GM23338 (cell line): ENCODE data around the gene ADD3. TPM values are rescaled to one million over a fixed set of nuclear protein-coding genes. Genes with fewer than 3 reads are reported as not detected.

Experiments used
- ATAC-seq: fragments of 200-7000 bp; cut with Tn5 transposase; 3 replicates; pipeline ENCODE4 v1.9.1; 2020
- DNase-seq: peaks from one replicate; pipeline ENCODE4 v3.0.0-alpha.2; 2015; ENCODE audit warnings: low spot score
- H2AFZ ChIP-seq: fragments of 200-600 bp; sonication (generic); 2 replicates; pipeline ENCODE4 v1.8.0; 2016; ENCODE audit warnings: antibody characterized with exemption, mild to moderate bottlenecking, moderate library complexity
- H3F3A ChIP-seq: fragments of 200-600 bp; sonication (generic); replicated peaks from 2 replicates; pipeline ENCODE4 v1.8.0; 2017; ENCODE audit warnings: antibody characterized with exemption, mixed run types, low read depth
- H3K27ac ChIP-seq: fragments of 200-600 bp; sonication (generic); 2 replicates; pipeline ENCODE4 v1.6.1; 2016; ENCODE audit warnings: low read depth
- H3K27me3 ChIP-seq: fragments of 200-600 bp; sonication (generic); 2 replicates; pipeline ENCODE4 v1.8.0; 2016; ENCODE audit warnings: mild to moderate bottlenecking, mixed run types, moderate library complexity; ENCODE audit not compliant: insufficient read depth
- H3K36me3 ChIP-seq: fragments of 200-600 bp; sonication (generic); 2 replicates; pipeline ENCODE4 v1.8.0; 2016; ENCODE audit warnings: mild to moderate bottlenecking; ENCODE audit not compliant: insufficient read depth
- H3K4me1 ChIP-seq: fragments of 200-600 bp; sonication (generic); 2 replicates; pipeline ENCODE4 v1.8.0; 2016; ENCODE audit warnings: mild to moderate bottlenecking, moderate library complexity; ENCODE audit not compliant: insufficient read depth
- H3K4me2 ChIP-seq: fragments of 200-600 bp; sonication (generic); 2 replicates; pipeline ENCODE4 v1.7.1; 2017; ENCODE audit warnings: mixed run types
- H3K4me3 ChIP-seq: fragments of 200-600 bp; sonication (generic); 2 replicates; pipeline ENCODE4 v1.6.1; 2016; ENCODE audit warnings: mixed run types
- H3K79me2 ChIP-seq: fragments of 200-600 bp; sonication (generic); replicated peaks from 2 replicates; pipeline ENCODE4 v1.8.0; 2017; ENCODE audit warnings: mild to moderate bottlenecking; ENCODE audit not compliant: insufficient read depth
- H3K9me2 ChIP-seq: fragments of 200-600 bp; sonication (generic); 2 replicates; pipeline ENCODE4 v1.8.0; 2017; ENCODE audit not compliant: insufficient read depth
- H4K20me1 ChIP-seq: fragments of 200-600 bp; sonication (generic); replicated peaks from 2 replicates; pipeline ENCODE4 v1.8.0; 2017; ENCODE audit warnings: mild to moderate bottlenecking; ENCODE audit not compliant: insufficient read depth
- H3K27ac Mint-ChIP-seq: 2 replicates; pipeline ENCODE4 v1.8.0; 2020; ENCODE audit warnings: inconsistent platforms, mild to moderate bottlenecking, moderate library complexity, mixed read lengths
- H3K27me3 Mint-ChIP-seq: 3 replicates; pipeline ENCODE4 v1.8.0; 2022; ENCODE audit warnings: low read depth, mild to moderate bottlenecking, moderate library complexity, mixed read lengths, inconsistent platforms; ENCODE audit not compliant: insufficient read depth, poor library complexity
- H3K36me3 Mint-ChIP-seq: 3 replicates; pipeline ENCODE4 v1.8.0; 2021; ENCODE audit warnings: low read depth, mild to moderate bottlenecking, inconsistent platforms, moderate library complexity, mixed read lengths
- H3K4me1 Mint-ChIP-seq: 3 replicates; pipeline ENCODE4 v1.8.0; 2020; ENCODE audit warnings: mild to moderate bottlenecking, inconsistent platforms, mixed read lengths
- H3K4me3 Mint-ChIP-seq: 3 replicates; pipeline ENCODE4 v1.8.0; 2021; ENCODE audit warnings: moderate library complexity, mild to moderate bottlenecking, inconsistent platforms, mixed read lengths
- H3K9me3 Mint-ChIP-seq: 3 replicates; pipeline ENCODE4 v1.8.0; 2020; ENCODE audit warnings: moderate library complexity, mild to moderate bottlenecking, inconsistent platforms, mixed read lengths
- CREB1 ChIP-seq: fragments of 250-450 bp; sonication (Bioruptor Pico); IDR thresholded peaks from 2 replicates; pipeline ENCODE4 v1.5.0; 2020; ENCODE audit warnings: low read depth, mild to moderate bottlenecking, moderate library complexity
- CTCF ChIP-seq, 2 experiments: fragments of 200-600 bp in 1 of 2; sonication (generic) in 1 of 2; conservative IDR thresholded peaks; 2 replicates each; pipeline versions ENCODE4 v1.5.1 to v1.6.1; 2016 to 2017; ENCODE audit warnings: antibody characterized with exemption in 2 of 2, low read depth in 2 of 2, mild to moderate bottlenecking in 2 of 2, moderate library complexity in 1 of 2
- ETS1 ChIP-seq: IDR thresholded peaks from 2 replicates; pipeline ENCODE4 v1.6.1; 2016; ENCODE audit warnings: antibody characterized with exemption
- EZH2 ChIP-seq: fragments of 200-600 bp; sonication (generic); IDR thresholded peaks from one replicate; pipeline ENCODE4 v1.8.0; 2017; ENCODE audit warnings: antibody characterized with exemption, mild to moderate bottlenecking, low read depth; ENCODE audit not compliant: unreplicated experiment
- EZH2phosphoT487 ChIP-seq: fragments of 200-600 bp; sonication (generic); IDR thresholded peaks from one replicate; pipeline ENCODE4 v1.8.1; 2018; ENCODE audit warnings: antibody characterized with exemption; ENCODE audit not compliant: unreplicated experiment
- JUNB ChIP-seq: IDR thresholded peaks from one replicate; pipeline ENCODE4 v1.6.1; 2016; ENCODE audit warnings: antibody characterized with exemption; ENCODE audit not compliant: unreplicated experiment
- NANOG ChIP-seq: IDR thresholded peaks from 2 replicates; pipeline ENCODE4 v1.6.1; 2016; ENCODE audit warnings: antibody characterized with exemption, borderline replicate concordance
- POLR2AphosphoS5 ChIP-seq: IDR thresholded peaks from 2 replicates; pipeline ENCODE4 v1.6.1; 2016; ENCODE audit warnings: antibody characterized with exemption, low read depth
- REST ChIP-seq: IDR thresholded peaks from one replicate; pipeline ENCODE4 v1.6.1; 2018; ENCODE audit warnings: antibody characterized with exemption; ENCODE audit not compliant: unreplicated experiment
- STAT1 ChIP-seq: IDR thresholded peaks from one replicate; pipeline ENCODE4 v1.6.1; 2016; ENCODE audit warnings: antibody characterized with exemption; ENCODE audit not compliant: unreplicated experiment
- ZNF114 ChIP-seq: fragments of 250-450 bp; sonication (Bioruptor Pico); IDR thresholded peaks from 2 replicates; pipeline ENCODE4 v1.5.0; 2020; ENCODE audit warnings: mild to moderate bottlenecking, moderate library complexity
- ZNF331 ChIP-seq: fragments of 250-450 bp; sonication (Bioruptor Pico); IDR thresholded peaks from 2 replicates; pipeline ENCODE4 v1.5.0; 2020; ENCODE audit warnings: low read depth, mild to moderate bottlenecking, moderate library complexity
- ZNF462 ChIP-seq: fragments of 250-450 bp; sonication (Bioruptor Pico); IDR thresholded peaks from 2 replicates; pipeline ENCODE4 v1.5.0; 2020; ENCODE audit warnings: mild to moderate bottlenecking, moderate library complexity
- polyA plus RNA-seq: library from polyadenylated mRNA; unstranded; fragments of >200 nt; fragmentation: Nextera tagmentation; extraction: Ambion mirVana; gene quantifications from 2 replicates; pipeline ENCODE4 v1.2.1, GENCODE V29; 2016
- total RNA-seq: library from RNA; depleted of rRNA; stranded (reverse); fragments of >200 nt; shearing (Covaris generic); gene quantifications from 2 replicates; pipeline ENCODE4 v1.2.3, GENCODE V29; 2014

Gene ADD3
- total and polyA plus RNA-seq, 2 experiments from 2014 or later = 68.5 to 767 TPM

GRCh38 chr10:109994711-109995577 lies 12.8 kb upstream of the ADD3 start:
- Mint-ChIP-seq H3K36me3 (no peaks in the 10 kb centered on the region), H3K4me1 (peaks cover 12% of the 10 kb centered on the region), H3K27ac (no peak overlapping the region), H3K4me3 (no peak overlapping the region), H3K9me3 (no peaks in the 10 kb centered on the region), H3K27me3 (peaks cover 3% of the 10 kb centered on the region)
- no peak overlapping the region for H2AFZ ChIP-seq
- ATAC-seq = peak; percentile 36; the same call in 1 of the 3 replicates
- H3F3A ChIP-seq = no peaks in the 10 kb centered on the region
- no peaks in the 10 kb centered on the region for H3K27me3 ChIP-seq
- TF ChIP-seq CREB1 (CRISPR knock-in tag) = no peak
- no peak for TF ChIP-seq ZNF331 (CRISPR knock-in tag)
- TF ChIP-seq ZNF114 (CRISPR knock-in tag) = no peak
- TF ChIP-seq ZNF462 = no peak
- TF ChIP-seq POLR2AphosphoS5 = no peak
- TF ChIP-seq ETS1 = no peak
- TF ChIP-seq JUNB = no peak
- TF ChIP-seq EZH2 = no peak
- TF ChIP-seq EZH2phosphoT487 = no peak
- no peak for TF ChIP-seq CTCF (conservative IDR thresholded peaks at IDR 0.05; ENCODE audit: low read depth in 2 of 2)
- TF ChIP-seq REST = no peak
- TF ChIP-seq STAT1 = no peak
- no peak for TF ChIP-seq NANOG
- H3K4me2 ChIP-seq = no peak overlapping the region
- no peaks in the 10 kb centered on the region for H3K79me2 ChIP-seq
- peaks cover 14% of the 10 kb centered on the region for H3K4me1 ChIP-seq
- H3K36me3 ChIP-seq = no peaks in the 10 kb centered on the region
- H3K9me2 ChIP-seq = no peaks in the 10 kb centered on the region
- H3K4me3 ChIP-seq = no peak overlapping the region
- no peaks in the 10 kb centered on the region for H4K20me1 ChIP-seq
- H3K27ac ChIP-seq = no peak overlapping the region
- DNase-seq = no peak
